Fibroblast of pulmonary artery (primary cell): ENCODE results near the gene LY6G6D.

Experiments used
- DNase-seq: peaks from one replicate; pipeline ENCODE4 v3.0.0-alpha.2; 2010; ENCODE audit warnings: low read depth
- H3K4me3 ChIP-seq: replicated peaks from 2 replicates; pipeline ENCODE4 v1.5.1; 2011; ENCODE audit warnings: low read depth, mild to moderate bottlenecking, control low read depth, low read length, moderate library complexity
- CTCF ChIP-seq: IDR thresholded peaks from 2 replicates; pipeline ENCODE4 v1.5.1; 2011; ENCODE audit warnings: mild to moderate bottlenecking, control low read depth, low read length, inconsistent platforms; ENCODE audit errors: missing control alignments

The LY6G6D gene

GRCh38 chr6:31760790-31761189 is 45.6 kb downstream of the LY6G6D start:
- DNase-seq, result no peak
- TF ChIP-seq CTCF, result no peak
- no peak overlapping the region for H3K4me3 ChIP-seq

- TF ChIP-seq CTCF, result no peak
- H3K4me3 ChIP-seq, result no peak overlapping the region
- DNase-seq, result no peak
Observed at GRCh38 chr6:31761343-31761742, 46.2 kb downstream of the LY6G6D start.

- no peak within 1 kb of the TSS for H3K4me3 ChIP-seq
- TF ChIP-seq CTCF, result no peak
- DNase-seq, result no peak
Observed at GRCh38 chr6:31762356-31762755, 47.2 kb downstream of the LY6G6D start, which contains the start of gene SAPCD1. Gene SAPCD1 (plus strand): TSS chr6:31762656. CDS start chr6:31763055, 399 bp downstream.

- H3K4me3 ChIP-seq, result no peak overlapping the region
- DNase-seq, result no peak
- TF ChIP-seq CTCF, result no peak
Observed at GRCh38 chr6:31762878-31763618, 47.9 kb downstream of the LY6G6D start.

- peak; percentile 54 for DNase-seq
- TF ChIP-seq CTCF, result no peak
- no peak overlapping the region for H3K4me3 ChIP-seq
Observed at GRCh38 chr6:31763619-31763940, 48.4 kb downstream of the LY6G6D start.

DNA sequence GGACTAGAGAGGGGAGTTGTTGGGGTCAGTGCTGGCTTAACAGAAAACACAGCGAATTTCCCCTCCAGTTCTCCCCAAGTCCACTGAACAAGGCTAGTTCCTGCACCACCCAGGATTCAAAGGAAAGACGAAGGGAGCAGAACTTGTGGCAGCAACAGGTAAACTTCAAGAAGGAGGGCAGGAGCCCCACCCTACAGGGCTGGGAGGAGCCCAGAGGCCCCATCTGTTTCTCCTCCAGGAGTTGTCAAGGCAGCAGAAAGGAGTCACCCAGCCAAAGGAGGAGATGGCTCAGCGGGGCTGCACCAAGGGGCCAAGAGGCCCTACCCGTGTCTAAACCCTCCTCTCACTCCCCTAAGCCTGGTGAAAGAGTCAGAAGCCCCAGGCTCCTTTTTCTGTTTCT is 49.0 kb downstream of the LY6G6D start:
- no peak overlapping the region for H3K4me3 ChIP-seq
- DNase-seq, result no peak
- TF ChIP-seq CTCF, result no peak

DNA sequence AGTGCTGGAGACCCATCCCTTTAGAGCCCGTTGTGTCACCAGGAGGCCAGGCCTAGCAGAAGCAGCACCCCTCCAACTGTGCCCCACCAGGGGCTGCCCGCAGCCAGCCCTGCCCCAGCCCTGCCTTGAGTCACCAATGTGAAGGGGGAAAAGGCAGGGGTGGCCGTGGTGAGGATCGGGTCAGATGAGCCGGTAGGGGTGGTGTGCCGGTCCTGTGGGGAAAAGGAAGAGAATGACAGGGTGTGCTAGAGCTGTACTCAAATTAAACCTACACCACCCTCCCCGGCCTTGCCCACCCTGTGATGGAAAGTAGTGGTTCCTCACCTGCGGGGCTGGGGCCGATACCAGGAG is 50.4 kb downstream of the LY6G6D start:
- no peak for DNase-seq
- H3K4me3 ChIP-seq, result no peak overlapping the region
- no peak for TF ChIP-seq CTCF
